M059J (cell line): Measurements from ENCODE around the gene ZNRF1. TPM values are rescaled to one million over a fixed set of nuclear protein-coding genes. Genes with fewer than 3 reads are reported as not detected.
A peak's percentile ranks its signal among the peaks of the same experiment; 100 is the strongest.

Experiments
- DNase-seq: peaks from one replicate; pipeline ENCODE4 v3.0.0-alpha.2; 2012; ENCODE audit warnings: low read depth
- total RNA-seq: library from RNA; depleted of rRNA; stranded (reverse); fragments of >200 nt; shearing (Covaris generic); gene quantifications from 2 replicates; pipeline ENCODE4 v1.2.3, GENCODE V29; 2014

Gene ZNRF1
- total RNA-seq, 1 experiment from 2014 or later, result 19.3 TPM

GRCh38 chr16:75112734-75113491 is 114.1 kb downstream of the ZNRF1 start:
- DNase-seq, result no peak

- no peak for DNase-seq
Measured at GRCh38 chr16:75113541-75114121, 114.8 kb downstream of the ZNRF1 start.

DNA sequence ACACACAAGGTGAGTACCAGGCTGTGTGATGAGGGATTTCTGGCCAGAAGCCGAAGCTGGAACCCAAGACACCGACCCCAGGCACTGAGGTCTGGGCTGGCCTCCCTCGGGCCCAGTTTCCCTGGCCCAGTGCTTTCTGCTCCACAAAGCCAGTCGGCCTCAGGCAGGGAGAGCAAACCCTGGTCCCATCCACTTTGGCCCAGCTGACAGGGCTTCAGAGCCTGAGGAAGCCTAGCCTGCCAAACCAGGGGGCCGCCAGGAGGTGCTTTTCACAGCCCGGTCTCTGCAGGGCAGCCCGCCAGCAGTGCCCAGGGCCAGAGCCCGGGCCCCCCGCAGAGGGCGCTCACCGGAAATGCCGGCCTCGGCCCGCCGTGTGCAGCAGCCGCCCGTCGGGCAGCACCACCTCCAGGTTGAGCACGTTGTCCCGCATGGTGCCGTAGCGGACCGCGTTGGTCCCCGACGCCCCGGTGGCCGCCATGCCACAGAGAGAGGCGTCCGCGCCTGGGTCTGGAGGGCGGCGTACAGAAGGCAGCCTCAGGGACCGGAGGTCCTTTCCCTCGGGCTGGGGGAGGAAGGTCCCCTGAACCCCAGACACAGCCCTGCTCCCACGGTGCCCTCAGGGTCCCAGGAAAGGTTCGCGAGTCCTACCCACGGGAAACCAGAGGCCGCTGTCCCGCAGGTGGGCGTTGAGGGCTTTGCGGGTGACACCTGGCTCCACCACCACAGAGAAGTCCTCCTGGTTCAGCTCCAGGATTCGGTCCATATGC is 115.5 kb downstream of the ZNRF1 start:
- DNase-seq, result no peak

DNA sequence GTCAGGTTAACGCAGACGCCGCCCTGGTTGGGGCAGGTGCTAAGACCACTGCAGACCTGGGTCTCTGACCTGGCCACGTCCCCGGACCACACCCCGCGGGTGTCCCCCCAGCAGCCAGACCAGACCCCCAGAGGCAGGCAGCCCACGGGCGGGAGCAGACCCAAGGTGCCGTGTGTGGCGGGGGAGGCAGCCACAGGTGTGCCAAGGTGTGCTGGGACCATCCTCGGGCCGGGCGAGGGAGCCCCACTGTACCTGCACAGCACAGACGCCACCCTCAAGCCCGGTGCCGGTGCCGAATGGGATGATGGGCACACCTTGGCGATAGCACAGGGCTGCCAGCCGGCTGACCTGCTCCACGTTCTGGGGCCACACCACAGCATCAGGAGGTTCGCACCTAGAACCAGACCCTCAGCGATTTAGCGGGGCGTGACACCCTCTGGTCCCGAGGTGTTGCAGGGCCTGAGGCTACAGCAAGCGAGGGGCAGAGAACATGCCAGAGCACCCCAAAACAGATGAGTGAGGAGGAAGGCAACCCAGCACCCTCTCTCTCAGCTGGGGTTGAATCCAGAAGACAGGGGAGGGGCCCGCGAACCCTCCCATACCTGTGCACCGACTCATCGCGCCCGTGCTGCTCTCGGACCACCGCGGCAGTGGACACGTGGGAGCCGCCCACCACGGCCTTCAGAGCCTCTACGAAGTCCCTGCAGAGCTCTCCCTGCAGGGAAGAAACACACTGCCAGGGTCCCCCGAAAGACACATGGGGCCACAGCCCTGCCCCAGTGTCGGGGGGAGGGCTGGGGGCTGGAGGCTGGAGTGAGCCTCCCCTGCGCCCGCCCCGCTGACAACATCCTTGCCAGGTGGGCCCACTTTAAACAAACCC is 116.4 kb downstream of the ZNRF1 start:
- no peak for DNase-seq

- peak; percentile 71 for DNase-seq
Measured at GRCh38 chr16:75116081-75116910, 117.5 kb downstream of the ZNRF1 start, which contains the start of gene LDHD. TSS of gene LDHD (minus strand) at chr16:75116780. CDS start at chr16:75116720, 60 bp downstream.

- no peak for DNase-seq
Measured at GRCh38 chr16:75116911-75117245, 118.1 kb downstream of the ZNRF1 start.

GRCh38 chr16:75118943-75119539 is 120.2 kb downstream of the ZNRF1 start:
- DNase-seq, result no peak

DNA sequence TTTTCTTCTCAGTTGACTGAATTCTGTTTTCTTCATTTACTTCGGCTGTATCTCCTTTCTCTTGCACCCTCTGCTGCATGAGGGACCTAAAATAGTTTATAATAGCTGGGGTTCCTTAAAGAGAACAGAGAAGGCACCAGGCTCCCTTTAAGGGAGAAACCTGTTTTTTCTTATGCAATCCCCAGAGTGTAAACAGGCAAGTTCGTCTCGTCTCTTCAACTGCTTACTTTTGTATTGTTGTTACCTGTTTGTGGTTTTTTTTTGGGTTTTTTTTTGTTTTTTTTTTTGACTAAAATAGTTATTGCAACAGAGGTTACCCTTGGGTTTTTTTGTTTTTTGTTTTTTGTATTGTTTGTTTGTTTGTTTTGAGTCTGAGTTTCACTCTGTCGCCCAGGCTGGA is 121.4 kb downstream of the ZNRF1 start:
- no peak for DNase-seq

GRCh38 chr16:75121949-75122568 is 123.2 kb downstream of the ZNRF1 start:
- no peak for DNase-seq

GRCh38 chr16:75122609-75123008 is 123.8 kb downstream of the ZNRF1 start:
- DNase-seq, result no peak

DNA sequence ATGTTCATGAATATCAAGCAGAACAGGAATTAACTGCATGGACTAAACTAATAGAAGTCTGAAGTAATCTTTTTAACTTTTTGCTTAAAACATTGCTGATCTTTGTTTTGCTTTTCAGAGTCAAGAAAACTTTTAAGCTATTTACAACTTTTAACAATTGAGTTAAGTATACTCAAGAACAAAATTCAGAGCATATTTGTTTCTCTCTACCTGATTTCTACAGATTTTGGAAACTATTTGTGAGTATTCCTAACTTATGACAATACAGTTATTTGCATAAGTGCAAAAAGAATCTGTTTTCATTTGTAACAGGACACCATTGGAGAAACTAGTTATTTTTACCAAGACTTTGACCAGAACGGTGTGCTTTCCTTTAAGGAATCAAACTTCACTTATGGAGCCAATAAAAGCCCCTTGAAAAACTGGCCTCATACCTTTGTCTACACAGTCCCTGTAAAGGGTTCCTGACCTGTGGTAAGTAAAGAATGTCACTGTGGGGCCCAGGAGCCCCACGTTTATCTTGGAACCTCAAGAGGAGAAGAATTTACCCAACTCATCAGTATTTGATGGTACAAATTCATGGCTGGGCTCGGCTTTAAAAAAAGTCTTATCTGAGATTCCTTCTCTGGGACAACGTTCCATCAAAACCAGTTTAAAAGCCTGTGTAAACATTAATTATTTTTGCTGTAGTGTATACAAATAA is 129.0 kb downstream of the ZNRF1 start:
- DNase-seq, result no peak

GRCh38 chr16:75129421-75130149 is 130.8 kb downstream of the ZNRF1 start:
- DNase-seq, result peak; percentile 74

- DNase-seq, result peak; percentile 25
Measured at GRCh38 chr16:75130150-75130771, 131.4 kb downstream of the ZNRF1 start.

GRCh38 chr16:75131081-75131480 is 132.3 kb downstream of the ZNRF1 start:
- DNase-seq, result no peak

DNA sequence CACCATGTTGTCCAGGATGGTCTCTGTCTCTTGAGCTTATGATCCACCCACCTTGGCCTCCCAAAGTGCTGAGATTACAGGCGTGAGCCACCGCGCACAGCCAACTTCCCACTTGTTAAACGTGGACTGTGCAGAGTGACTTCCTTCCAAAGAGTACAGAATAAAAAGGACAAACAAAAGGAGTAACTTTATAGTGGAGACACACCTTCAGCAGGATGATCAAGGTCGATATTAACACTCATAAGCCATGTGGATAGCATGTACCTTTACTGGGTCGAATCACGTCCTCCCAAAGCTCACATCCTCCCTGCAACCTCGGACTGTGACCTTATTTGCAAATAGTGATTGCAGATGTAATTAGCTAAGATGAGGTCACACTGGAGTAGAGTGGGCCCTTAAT is 139.4 kb downstream of the ZNRF1 start:
- DNase-seq, result no peak

DNA sequence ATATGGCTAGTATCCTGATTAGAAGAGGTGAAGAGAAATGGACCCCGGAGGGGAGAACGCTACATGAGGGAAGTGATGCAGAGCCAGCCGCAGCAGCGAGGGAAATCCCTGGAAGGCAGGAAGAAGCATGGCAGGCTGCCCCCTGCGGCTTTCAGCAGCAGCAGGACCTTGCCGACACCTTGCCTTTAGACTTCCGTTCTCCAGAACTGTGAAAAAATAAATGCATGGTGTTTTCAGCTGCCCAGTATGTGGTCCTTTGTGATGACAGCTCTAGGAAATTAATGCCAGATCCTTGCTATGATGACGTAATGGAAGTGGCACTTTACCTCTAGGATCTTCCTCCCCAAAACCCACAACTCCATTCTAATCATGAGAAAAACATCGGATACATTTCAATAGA is 139.8 kb downstream of the ZNRF1 start:
- DNase-seq, result peak; percentile 51

DNA sequence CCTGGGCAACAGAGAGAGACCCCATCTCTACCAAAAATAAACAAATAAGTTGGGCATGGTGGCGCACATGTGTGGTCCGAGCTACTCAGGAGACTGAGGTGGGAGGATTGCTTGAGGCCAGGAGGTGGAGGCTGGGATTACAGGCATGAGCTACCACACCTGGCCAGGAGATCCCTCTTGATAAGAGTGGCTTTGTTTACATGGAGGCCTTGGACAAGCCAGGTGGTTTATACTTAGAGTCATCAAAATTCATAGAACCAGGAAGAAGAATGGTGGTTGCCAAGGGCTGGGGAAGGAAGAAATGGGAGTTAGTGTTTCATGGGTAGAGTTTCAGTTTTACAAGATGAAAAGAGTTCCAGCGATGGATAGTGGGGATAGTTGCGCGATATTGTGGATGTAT is 140.7 kb downstream of the ZNRF1 start:
- DNase-seq, result no peak

DNA sequence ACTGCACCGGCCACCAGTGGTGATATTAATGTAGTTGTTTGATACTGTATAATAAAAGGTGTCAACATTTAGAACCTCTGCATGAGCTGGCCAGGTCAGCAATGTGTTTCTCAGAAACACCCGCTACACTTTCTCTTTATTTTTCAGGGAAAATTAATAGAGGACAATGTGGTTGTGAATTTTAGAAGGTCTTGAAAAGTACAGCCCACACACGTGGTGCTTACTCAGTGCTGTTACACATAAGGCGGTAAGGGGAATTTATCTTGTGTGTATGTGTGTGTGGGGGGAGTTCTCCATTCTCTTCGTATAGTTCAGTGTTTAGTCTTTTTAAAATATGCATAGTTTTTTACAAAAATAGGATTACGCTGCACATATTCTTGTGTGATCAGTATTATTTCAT is 145.1 kb downstream of the ZNRF1 start:
- DNase-seq, result no peak
